A673 (cell line): ENCODE data around the gene TXNRD2. TPM values are rescaled to one million over a fixed set of nuclear protein-coding genes. Genes with fewer than 3 reads are reported as not detected.

Experiments used
- BruUV-seq: library from RNA; stranded (reverse); fragments of 400-500 nt; replicated peaks from 2 replicates; lab custom pipeline; 2021; lab: Mats Ljungman, UMichigan
- CTCF ChIA-PET: fragments of 300-600 bp; sonication (Branson Sonifier 250); formaldehyde crosslinking; loops from one replicate; lab custom pipeline; 2022; ENCODE audit warnings: antibody characterized with exemption; lab: Charles Lee
- POLR2A ChIA-PET: fragments of 300-600 bp; sonication (Branson Sonifier 250); formaldehyde crosslinking; loops from one replicate; lab custom pipeline; 2022; ENCODE audit warnings: antibody characterized with exemption; ENCODE audit not compliant: low non-redundant PET; lab: Charles Lee
- DNase-seq: peaks from one replicate; pipeline ENCODE4 v3.0.0-alpha.2; 2015; ENCODE audit warnings: low spot score
- H3K27ac ChIP-seq: fragments of 200-600 bp; sonication (generic); 2 replicates; pipeline ENCODE4 v1.5.1; 2016; ENCODE audit warnings: mixed run types, low read depth, mild to moderate bottlenecking, mixed read lengths, antibody characterized with exemption, low read length; ENCODE audit not compliant: poor library complexity, severe bottlenecking
- H3K27me3 ChIP-seq: fragments of 200-600 bp; sonication (generic); replicated peaks from 2 replicates; pipeline ENCODE4 v1.6.1; 2017; ENCODE audit warnings: mixed run types, low read depth, mild to moderate bottlenecking, mixed read lengths, antibody characterized with exemption, low read length; ENCODE audit not compliant: insufficient read depth, poor library complexity
- H3K36me3 ChIP-seq: fragments of 200-600 bp; sonication (generic); 2 replicates; pipeline ENCODE4 v1.6.1; 2016; ENCODE audit warnings: mixed run types, mild to moderate bottlenecking, mixed read lengths, antibody characterized with exemption, low read length; ENCODE audit not compliant: insufficient read depth, poor library complexity, severe bottlenecking
- H3K4me1 ChIP-seq: fragments of 200-600 bp; sonication (generic); 2 replicates; pipeline ENCODE4 v1.6.1; 2017; ENCODE audit warnings: mixed run types, mild to moderate bottlenecking, mixed read lengths, antibody characterized with exemption, low read length; ENCODE audit not compliant: insufficient read depth, poor library complexity, severe bottlenecking
- H3K4me3 ChIP-seq: fragments of 200-600 bp; sonication (generic); 2 replicates; pipeline ENCODE4 v1.5.1; 2016; ENCODE audit warnings: low read depth, mixed run types, mild to moderate bottlenecking, mixed read lengths, low read length; ENCODE audit not compliant: poor library complexity, severe bottlenecking
- H3K9me3 ChIP-seq: fragments of 200-600 bp; sonication (generic); 2 replicates; pipeline ENCODE4 v1.6.1; 2016; ENCODE audit warnings: mixed run types, low read depth, mild to moderate bottlenecking, mixed read lengths, antibody characterized with exemption, low read length; ENCODE audit not compliant: poor library complexity, severe bottlenecking
- CTCF ChIP-seq: fragments of 300-800, 200-600 bp; sonication (generic); conservative IDR thresholded peaks from 2 replicates; pipeline ENCODE4 v1.5.1; 2017; ENCODE audit warnings: low read depth, mild to moderate bottlenecking, antibody characterized with exemption, low read length, moderate library complexity, mixed read lengths
- EZH2 ChIP-seq: fragments of 200-600 bp; sonication (generic); IDR thresholded peaks from 2 replicates; pipeline ENCODE4 v1.6.1; 2017; ENCODE audit warnings: borderline replicate concordance, low read depth, mild to moderate bottlenecking, mixed read lengths, antibody characterized with exemption, low read length; ENCODE audit not compliant: poor library complexity, severe bottlenecking
- intact Hi-C: fragments of 100-400 bp; cut with micrococcal nuclease; formaldehyde crosslinking; loops from one replicate; pipeline ENCODE4 v1.10.0; 2022; ENCODE audit not compliant: unreplicated experiment
- total RNA-seq: library from RNA; stranded (reverse); gene quantifications from 2 replicates; pipeline ENCODE4 v1.2.3, GENCODE V29; 2021

Gene TXNRD2
- total RNA-seq, 1 experiment from 2014 or later: 32.6 TPM

GRCh38 chr22:19951346-19951745, 9.7 kb upstream of the TXNRD2 start:
- intact Hi-C loops: no loop called here
- Histone ChIP-seq H3K4me3 (no peak overlapping the region), H3K36me3 (peaks cover 16% of the 10 kb centered on the region), H3K27ac (no peak overlapping the region), H3K9me3 (no peaks in the 10 kb centered on the region), H3K4me1 (peaks cover 15% of the 10 kb centered on the region), H3K27me3 (no peaks in the 10 kb centered on the region)
- DNase-seq: no peak
- CTCF ChIA-PET: no interaction called here
- TF ChIP-seq CTCF (no peak), EZH2 (no peak)
- POLR2A ChIA-PET: no interaction called here
- BruUV-seq: no TSS peak

GRCh38 chr22:19948057-19948760, 6.6 kb upstream of the TXNRD2 start:
- intact Hi-C loops: no loop called here
- Histone ChIP-seq H3K36me3 (peaks cover 16% of the 10 kb centered on the region), H3K4me1 (peaks cover 27% of the 10 kb centered on the region), H3K27ac (no peak overlapping the region), H3K4me3 (no peak overlapping the region), H3K27me3 (no peaks in the 10 kb centered on the region), H3K9me3 (no peaks in the 10 kb centered on the region)
- no peak for TF ChIP-seq CTCF
- TF ChIP-seq EZH2: no peak
- POLR2A ChIA-PET: no interaction called here
- BruUV-seq: no TSS peak
- CTCF ChIA-PET: interaction anchor here (0.7 to 1.3 kb wide), 2 partner anchors 14 to 218 kb away, joined by 4 to 6 read pairs; no protein-coding TSS in a partner anchor
- DNase-seq: no peak

- intact Hi-C loops: no loop called here
- CTCF ChIA-PET: interaction anchor here (2.9 kb wide), 1 partner anchor 213 kb away, joined by 22 read pairs; no protein-coding TSS in a partner anchor
Measured at GRCh38 chr22:19943082-19944026, 1.7 kb upstream of the TXNRD2 start.

More at GRCh38 chr22:19943082-19944026, 1.7 kb upstream of the TXNRD2 start:
- Histone ChIP-seq H3K27me3 (no peaks in the 10 kb centered on the region), H3K9me3 (no peaks in the 10 kb centered on the region), H3K4me3 (peak overlapping the region; percentile 81), H3K27ac (peak overlapping the region; percentile 98), H3K4me1 (peaks cover 35% of the 10 kb centered on the region), H3K36me3 (peaks cover 4% of the 10 kb centered on the region)
- POLR2A ChIA-PET: interaction anchor here (0.8 kb wide), 1 partner anchor 12 kb away, joined by 3 read pairs; no protein-coding TSS in a partner anchor
- BruUV-seq: no TSS peak
- DNase-seq: peak; percentile 73
- TF ChIP-seq EZH2 (no peak), CTCF (0 out of 2 replicates have a peak, but pooled peaks have one; percentile 8)
